Left lung (tissue), 10 donors: Measurements from ENCODE around the gene NKIRAS2. TPM values are rescaled to one million over a fixed set of nuclear protein-coding genes. Genes with fewer than 3 reads are reported as not detected.

Experiments
- ATAC-seq: fragments of 200-7000 bp; cut with Tn5 transposase; one replicate; pipeline ENCODE4 v1.9.1; 2020; ENCODE audit warnings: moderate library complexity
- DNase-seq, 4 donors: peaks; one replicate each; pipeline ENCODE4 v3.0.0-alpha.2; 2013 to 2020
- H3K27ac ChIP-seq, 2 donors: fragments of 200-600 bp; sonication (generic) in 1 of 2; one replicate each; pipeline versions ENCODE4 v1.5.0 to v1.8.0; 2020 to 2021
- H3K27me3 ChIP-seq, 2 donors: fragments of 200-600 bp; sonication (generic) in 1 of 2; one replicate each; pipeline versions ENCODE4 v1.5.0 to v1.8.0; 2020 to 2021
- H3K36me3 ChIP-seq, 2 donors: fragments of 200-600 bp; sonication (generic) in 1 of 2; one replicate each; pipeline versions ENCODE4 v1.5.0 to v1.8.0; 2020 to 2021
- H3K4me1 ChIP-seq, 2 donors: fragments of 200-600 bp; one replicate each; pipeline ENCODE4 v1.8.0; 2021
- H3K4me3 ChIP-seq, 2 donors: fragments of 200-600 bp; sonication (generic) in 1 of 2; one replicate each; pipeline versions ENCODE4 v1.5.0 to v1.8.0; 2020 to 2021; ENCODE audit warnings: mild to moderate bottlenecking in 1 of 2
- H3K9me3 ChIP-seq, 2 donors: fragments of 200-600 bp; sonication (generic) in 1 of 2; one replicate each; pipeline versions ENCODE4 v1.5.0 to v1.8.0; 2020 to 2021
- CTCF ChIP-seq, 2 donors: fragments of 200-600 bp; sonication (generic) in 1 of 2; IDR thresholded peaks; one replicate each; pipeline versions ENCODE4 v1.5.0 to v1.8.0; 2021; ENCODE audit warnings: antibody characterized with exemption in 2 of 2
- intact Hi-C, 2 donors: fragments of 100-400 bp; cut with DNase I; formaldehyde crosslinking; loops; one replicate each; pipeline versions ENCODE4 v1.11.2 to v1.14.2; 2022
- polyA plus RNA-seq, 6 donors: library from polyadenylated mRNA; unstranded; fragments of 120-200 nt; gene quantifications; one replicate each; pipeline ENCODE4 v1.2.1, GENCODE V29; 2013; ENCODE audit not compliant: insufficient read length in 6 of 6
- total RNA-seq, 2 donors: library from RNA; stranded (reverse); fragmentation: NEBNext Ultra II Directional; extraction: Animal tissue kit (Norgen Biotek cat#: 25700); gene quantifications; one replicate each; pipeline ENCODE4 v1.2.1, GENCODE V29; 2021
- donor health status: DM: no; HTN: yes; CAD: no.
- donor health status: DM: no; HTN: no; CAD: no.

Gene NKIRAS2
- total and polyA plus RNA-seq, 8 donors: 29.6 to 50.1 (median 45.3) TPM

GRCh38 chr17:41989702-41990419, 30.0 kb upstream of the NKIRAS2 start:
- ATAC-seq (no peak), DNase-seq (peak in 1 of 4 donors; percentile 2)
- no peaks in the 10 kb centered on the region for H3K27me3 ChIP-seq
- no peak overlapping the region for H3K27ac ChIP-seq
- H3K4me3 ChIP-seq: no peak overlapping the region
- intact Hi-C loops: no loop called here
- peaks cover 0 to 100% of the 10 kb centered on the region in 2 donors for H3K36me3 ChIP-seq
- no peaks in the 10 kb centered on the region for H3K9me3 ChIP-seq
- TF ChIP-seq CTCF (IDR thresholded peaks at IDR 0.05): no peak
- H3K4me1 ChIP-seq: peaks cover 0 to 4% of the 10 kb centered on the region in 2 donors

GRCh38 chr17:41992576-41992975, 27.3 kb upstream of the NKIRAS2 start:
- H3K9me3 ChIP-seq: no peaks in the 10 kb centered on the region
- H3K27me3 ChIP-seq: no peaks in the 10 kb centered on the region
- H3K4me1 ChIP-seq: peaks cover 0 to 4% of the 10 kb centered on the region in 2 donors
- H3K27ac ChIP-seq: no peak overlapping the region
- TF ChIP-seq CTCF (IDR thresholded peaks at IDR 0.05): no peak
- ATAC-seq (no peak), DNase-seq (no peak)
- H3K36me3 ChIP-seq: peaks cover 0 to 100% of the 10 kb centered on the region in 2 donors
- intact Hi-C loops: no loop called here
- H3K4me3 ChIP-seq: no peak overlapping the region

GRCh38 chr17:41996855-41997164, 23.1 kb upstream of the NKIRAS2 start:
- DNase-seq: no peak
- Histone ChIP-seq H3K4me1 (peaks cover 0 to 20% of the 10 kb centered on the region in 2 donors), H3K4me3 (no peak overlapping the region), H3K27me3 (no peaks in the 10 kb centered on the region), H3K27ac (no peak overlapping the region), H3K9me3 (no peaks in the 10 kb centered on the region), H3K36me3 (peaks cover 0 to 88% of the 10 kb centered on the region in 2 donors)
- intact Hi-C loops: no loop called here
- no peak for ATAC-seq
- TF ChIP-seq CTCF (IDR thresholded peaks at IDR 0.05): no peak

- Histone ChIP-seq H3K9me3 (no peaks in the 10 kb centered on the region), H3K4me3 (no peak overlapping the region), H3K36me3 (peaks cover 0 to 80% of the 10 kb centered on the region in 2 donors), H3K27ac (no peak overlapping the region), H3K4me1 (peaks cover 0 to 36% of the 10 kb centered on the region in 2 donors), H3K27me3 (no peaks in the 10 kb centered on the region)
- ATAC-seq: no peak
- intact Hi-C loops: no loop called here
- DNase-seq: no peak
- no peak for TF ChIP-seq CTCF (IDR thresholded peaks at IDR 0.05)
Observed at GRCh38 chr17:41998497-41998896, 21.4 kb upstream of the NKIRAS2 start.

GRCh38 chr17:42000413-42001133, 19.3 kb upstream of the NKIRAS2 start:
- intact Hi-C loops: no loop called here
- DNase-seq (no peak), ATAC-seq (no peak)
- TF ChIP-seq CTCF (IDR thresholded peaks at IDR 0.05): no peak
- Histone ChIP-seq H3K4me3 (no peak overlapping the region), H3K27ac (peak overlapping the region in 1 of 2 donors; percentile 16), H3K9me3 (no peaks in the 10 kb centered on the region), H3K4me1 (peaks cover 5 to 53% of the 10 kb centered on the region in 2 donors), H3K27me3 (no peaks in the 10 kb centered on the region), H3K36me3 (peaks cover 0 to 60% of the 10 kb centered on the region in 2 donors)
